GM12865 (cell line): Measurements from ENCODE around the gene CERS6.

Source experiments
- DNase-seq: peaks from one replicate; pipeline ENCODE4 v3.0.0; 2010; ENCODE audit warnings: low read depth
- H3K4me3 ChIP-seq: 2 replicates; pipeline ENCODE4 v1.5.1; 2011; ENCODE audit warnings: mild to moderate bottlenecking, low read depth, low read length, control low read depth
- TF ChIP-seq, protein P1 (sequence below): IDR thresholded peaks from 2 replicates; pipeline ENCODE4 v1.5.1; 2011; ENCODE audit warnings: low read length, control low read depth, low read depth, inconsistent platforms; ENCODE audit not compliant: insufficient read depth; ENCODE audit errors: missing control alignments

Gene CERS6

DNA sequence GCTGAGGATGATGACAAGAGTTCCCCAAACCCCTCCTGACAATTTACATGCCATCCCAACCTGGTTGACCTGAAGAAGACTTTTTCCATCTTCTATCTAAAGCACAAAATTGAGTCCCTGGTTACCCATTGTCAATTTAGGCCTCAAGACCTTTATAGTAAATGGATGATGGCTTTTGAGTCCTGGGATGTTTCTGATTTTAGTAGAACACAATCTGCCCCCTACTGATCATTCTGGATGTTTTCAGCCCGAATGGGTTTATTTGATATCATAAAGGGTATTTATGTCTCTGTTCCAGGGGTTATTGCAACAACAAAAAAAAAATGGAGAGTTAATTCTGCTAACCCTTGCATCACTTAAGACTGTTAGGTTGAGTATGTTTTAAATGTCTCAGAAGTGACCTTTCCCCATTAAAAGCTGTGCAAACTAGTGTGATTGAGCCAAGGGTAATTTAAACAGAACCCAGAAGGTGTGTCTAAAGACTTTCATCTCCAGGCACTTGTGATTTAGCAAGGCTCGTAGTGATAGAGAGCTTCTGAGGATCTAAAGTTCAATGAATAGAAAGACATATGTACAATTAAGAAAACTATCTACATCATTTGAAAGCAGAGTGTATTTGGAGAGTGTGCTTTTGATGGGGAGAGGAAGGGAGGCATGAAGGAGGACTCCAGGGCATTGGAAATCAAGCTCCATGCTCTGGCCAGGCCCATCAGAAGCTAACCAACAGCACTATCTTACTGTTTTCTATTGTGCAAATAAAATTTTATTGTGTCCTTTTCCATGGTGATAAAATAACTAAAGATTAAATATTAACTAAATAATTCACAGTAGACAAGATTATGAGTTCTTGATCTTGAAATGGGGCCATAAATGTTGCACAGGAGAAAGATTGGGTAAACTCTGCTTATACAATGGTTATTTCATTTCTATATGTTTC lies 249.7 kb downstream of the CERS6 start:
- peak; percentile 40 for DNase-seq

DNA sequence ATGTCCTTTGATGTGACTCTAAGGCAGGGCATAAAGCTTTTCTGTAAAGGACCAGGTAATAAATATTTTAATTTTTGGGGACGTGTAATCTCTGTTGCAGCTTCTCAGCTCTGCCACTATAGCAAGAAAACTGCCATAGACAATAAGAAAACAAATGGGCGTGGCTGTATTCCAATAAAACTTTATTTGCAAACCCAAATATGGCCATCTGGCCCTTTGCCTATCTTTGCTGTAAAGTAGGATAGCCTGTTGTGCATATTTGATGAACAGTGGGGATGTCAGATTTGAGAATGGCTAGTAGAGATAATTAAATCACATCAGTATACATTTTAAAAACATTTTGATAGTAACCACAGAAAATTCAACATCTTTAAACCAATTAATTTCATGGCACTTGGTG lies 250.7 kb downstream of the CERS6 start:
- no peak overlapping the region for H3K4me3 ChIP-seq

More for the DNA sequence above, 249.7 kb downstream of the CERS6 start:
- TF ChIP-seq, protein P1, sequence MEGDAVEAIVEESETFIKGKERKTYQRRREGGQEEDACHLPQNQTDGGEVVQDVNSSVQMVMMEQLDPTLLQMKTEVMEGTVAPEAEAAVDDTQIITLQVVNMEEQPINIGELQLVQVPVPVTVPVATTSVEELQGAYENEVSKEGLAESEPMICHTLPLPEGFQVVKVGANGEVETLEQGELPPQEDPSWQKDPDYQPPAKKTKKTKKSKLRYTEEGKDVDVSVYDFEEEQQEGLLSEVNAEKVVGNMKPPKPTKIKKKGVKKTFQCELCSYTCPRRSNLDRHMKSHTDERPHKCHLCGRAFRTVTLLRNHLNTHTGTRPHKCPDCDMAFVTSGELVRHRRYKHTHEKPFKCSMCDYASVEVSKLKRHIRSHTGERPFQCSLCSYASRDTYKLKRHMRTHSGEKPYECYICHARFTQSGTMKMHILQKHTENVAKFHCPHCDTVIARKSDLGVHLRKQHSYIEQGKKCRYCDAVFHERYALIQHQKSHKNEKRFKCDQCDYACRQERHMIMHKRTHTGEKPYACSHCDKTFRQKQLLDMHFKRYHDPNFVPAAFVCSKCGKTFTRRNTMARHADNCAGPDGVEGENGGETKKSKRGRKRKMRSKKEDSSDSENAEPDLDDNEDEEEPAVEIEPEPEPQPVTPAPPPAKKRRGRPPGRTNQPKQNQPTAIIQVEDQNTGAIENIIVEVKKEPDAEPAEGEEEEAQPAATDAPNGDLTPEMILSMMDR, result peak; percentile 13
- no peak overlapping the region for H3K4me3 ChIP-seq

DNA sequence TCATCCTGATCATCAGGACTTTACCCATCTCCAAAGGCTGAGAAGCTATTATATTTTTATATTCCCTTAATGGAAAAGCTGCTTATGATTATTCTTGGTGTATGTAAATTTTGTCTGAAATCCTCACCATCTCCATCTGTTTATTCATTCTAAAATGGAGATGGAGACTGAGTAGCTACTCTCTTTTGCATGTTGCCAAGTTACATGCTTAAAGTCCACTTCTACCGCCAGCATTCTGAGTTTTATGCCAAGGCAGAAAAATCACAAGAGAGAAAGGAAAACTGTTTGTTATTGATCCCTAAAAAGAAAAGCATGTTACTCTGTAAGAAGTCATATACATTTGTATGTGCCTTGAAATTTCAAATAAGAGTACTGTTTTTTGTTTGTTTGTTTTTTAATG lies 252.0 kb downstream of the CERS6 start:
- TF ChIP-seq, protein P1, result no peak
- no peak overlapping the region for H3K4me3 ChIP-seq
- no peak for DNase-seq

More for the DNA sequence above, 250.7 kb downstream of the CERS6 start:
- TF ChIP-seq, protein P1, result no peak
- no peak for DNase-seq

DNA sequence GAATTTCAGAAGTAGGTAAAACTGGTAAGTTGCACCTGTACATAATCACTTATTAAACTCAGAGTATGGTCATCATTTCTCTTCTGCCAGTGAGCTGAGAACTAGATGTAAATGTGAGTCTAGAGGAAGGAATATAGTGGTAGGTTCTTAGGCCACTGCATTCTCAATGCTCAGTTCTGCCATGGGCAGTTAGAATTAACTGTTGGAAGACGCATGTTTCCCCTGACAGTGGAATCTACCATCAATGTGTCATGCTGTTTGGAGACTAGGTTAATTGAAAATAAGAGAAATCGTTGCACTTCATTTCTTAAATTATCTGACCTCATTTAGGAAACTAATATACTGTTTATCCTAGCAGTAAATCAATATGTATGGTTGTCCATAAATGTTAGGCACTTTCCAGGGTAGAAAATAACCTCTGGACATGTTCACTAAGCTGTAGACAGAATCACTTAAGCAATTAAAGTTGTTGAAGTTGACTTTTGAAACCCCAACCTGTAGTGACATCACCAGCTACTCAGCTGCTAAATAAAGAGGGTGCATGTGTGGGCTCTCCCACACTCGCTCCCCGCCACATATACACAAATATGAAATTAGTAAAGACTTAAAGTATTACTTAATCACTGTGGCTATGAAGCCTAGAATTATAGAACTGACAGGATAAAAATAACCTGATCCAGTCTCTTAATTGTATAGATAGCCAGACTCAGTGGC lies 254.8 kb downstream of the CERS6 start:
- TF ChIP-seq, protein P1, result no peak
- no peak overlapping the region for H3K4me3 ChIP-seq
- DNase-seq, result peak; percentile 8

DNA sequence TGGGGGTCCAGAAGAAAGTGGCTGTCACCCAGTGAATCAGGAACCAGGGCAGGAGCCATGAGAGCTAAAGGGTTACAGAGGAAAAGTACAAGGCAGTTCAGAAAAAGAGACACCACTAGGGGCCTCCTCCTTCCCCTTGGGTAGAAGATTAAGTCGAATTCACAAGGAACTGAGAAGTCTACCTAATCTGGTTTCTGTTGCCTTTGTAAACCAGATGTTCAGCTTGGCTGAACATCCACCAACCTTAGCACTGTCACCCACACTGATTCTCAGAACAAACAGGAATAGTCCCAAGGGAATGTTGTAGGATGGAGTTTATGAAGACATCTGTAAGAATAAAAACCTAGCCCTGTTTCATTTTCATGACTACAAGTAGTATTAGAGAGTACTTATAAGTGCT lies 256.0 kb downstream of the CERS6 start:
- peak; percentile 87 for DNase-seq
- TF ChIP-seq, protein P1, result peak; percentile 43

DNA sequence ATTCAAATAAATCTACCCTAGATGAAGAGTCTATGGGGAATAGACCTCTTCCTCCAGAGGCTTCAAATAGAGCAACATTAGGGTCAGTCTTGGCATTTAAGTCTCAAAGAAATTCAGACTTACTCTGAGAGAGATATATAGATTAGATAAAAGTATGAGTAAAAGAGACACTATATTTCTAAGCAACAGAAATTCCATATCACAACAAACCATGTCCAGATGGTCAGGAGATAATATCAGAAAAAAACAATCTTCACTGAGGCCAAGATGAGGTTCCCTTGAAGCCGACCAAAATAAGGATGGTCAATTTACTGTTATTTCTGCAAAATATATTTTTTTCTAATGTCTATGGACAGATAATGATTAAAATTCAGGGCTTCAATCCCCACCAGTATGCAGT lies 257.3 kb downstream of the CERS6 start:
- H3K4me3 ChIP-seq, result no peak overlapping the region
- TF ChIP-seq, protein P1, result no peak
- DNase-seq, result no peak

More for the DNA sequence above, 256.0 kb downstream of the CERS6 start:
- no peak overlapping the region for H3K4me3 ChIP-seq
